Rectal smooth muscle tissue (tissue), 1 donor: Measurements from ENCODE around the gene PTTG1IP.

Experiments used
- H3K27ac ChIP-seq: one replicate; pipeline ENCODE4 v1.7.0; 2013; ENCODE audit warnings: low read depth, low read length, inconsistent platforms
- H3K27me3 ChIP-seq: one replicate; pipeline ENCODE4 v1.7.0; 2013; ENCODE audit warnings: low read length; ENCODE audit not compliant: control insufficient read depth, insufficient read depth
- H3K36me3 ChIP-seq: one replicate; pipeline ENCODE4 v1.7.0; 2013; ENCODE audit warnings: low read length; ENCODE audit not compliant: control insufficient read depth, insufficient read depth
- H3K4me1 ChIP-seq: one replicate; pipeline ENCODE4 v1.7.0; 2013; ENCODE audit warnings: low read length; ENCODE audit not compliant: control insufficient read depth, insufficient read depth
- H3K4me3 ChIP-seq: one replicate; pipeline ENCODE4 v1.7.0; 2013; ENCODE audit warnings: low read length
- H3K9ac ChIP-seq: one replicate; pipeline ENCODE4 v1.7.0; 2013; ENCODE audit warnings: low read length

PTTG1IP gene

DNA sequence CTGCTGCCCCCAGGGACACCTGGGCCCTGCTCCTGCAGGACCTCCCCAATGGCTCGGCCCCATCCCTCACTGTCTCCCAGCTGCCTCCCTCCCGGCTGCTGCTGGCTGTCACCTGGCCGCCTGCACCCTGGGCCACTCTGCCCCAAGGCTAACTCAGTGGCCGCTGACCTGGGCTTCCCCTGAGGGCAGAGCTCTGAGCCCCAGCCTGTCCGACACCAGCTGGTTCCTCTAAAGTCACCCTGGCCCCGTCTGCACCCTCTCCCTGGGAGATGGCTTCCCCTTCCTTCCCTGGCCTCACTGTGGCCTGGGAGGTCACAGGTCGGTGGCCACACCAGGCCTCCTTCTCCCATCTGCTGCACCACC, 32.2 kb upstream of the PTTG1IP start:
- Histone ChIP-seq H3K36me3 (peaks cover 7% of the 10 kb centered on the region), H3K27me3 (no peaks in the 10 kb centered on the region), H3K4me1 (peaks cover 12% of the 10 kb centered on the region), H3K9ac (no peak overlapping the region), H3K4me3 (no peak overlapping the region), H3K27ac (no peak overlapping the region)

DNA sequence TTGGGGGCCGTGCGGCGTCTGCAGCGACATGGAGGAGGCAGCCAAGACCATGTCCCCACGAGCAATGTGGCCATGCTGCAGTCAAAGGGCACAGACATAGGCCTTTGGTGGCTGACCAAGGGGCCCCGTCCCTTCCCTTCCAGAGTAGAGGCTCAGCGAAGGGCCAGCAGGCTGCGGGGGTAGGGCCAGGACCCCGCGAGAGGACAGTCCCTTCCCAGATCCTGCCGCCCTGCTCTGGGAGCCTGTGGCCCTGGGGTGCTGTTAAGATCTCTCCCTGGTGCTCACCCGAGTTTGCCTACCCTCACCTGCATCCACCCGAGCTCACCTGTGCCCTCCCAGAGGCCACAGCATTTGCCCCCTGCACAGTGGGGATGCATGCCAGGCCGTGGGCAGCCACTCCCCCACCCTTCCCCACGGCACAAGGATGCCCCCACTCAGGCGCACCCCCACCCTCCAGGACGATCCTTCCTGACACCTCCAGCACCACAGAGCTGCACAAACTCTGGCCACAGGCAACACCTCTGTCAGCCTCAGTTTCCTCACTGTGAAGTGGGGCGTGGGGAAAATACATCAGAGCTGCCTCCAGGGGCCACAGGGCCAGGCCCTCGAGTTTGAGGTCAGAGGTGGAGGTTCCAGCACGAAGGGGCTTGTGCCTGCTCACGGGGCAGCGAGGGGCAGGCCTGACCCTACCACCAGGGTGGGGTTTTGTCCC, 31.7 kb upstream of the PTTG1IP start:
- Histone ChIP-seq H3K9ac (no peak overlapping the region), H3K36me3 (peaks cover 7% of the 10 kb centered on the region), H3K27ac (no peak overlapping the region), H3K27me3 (no peaks in the 10 kb centered on the region), H3K4me3 (no peak overlapping the region), H3K4me1 (peaks cover 12% of the 10 kb centered on the region)

DNA sequence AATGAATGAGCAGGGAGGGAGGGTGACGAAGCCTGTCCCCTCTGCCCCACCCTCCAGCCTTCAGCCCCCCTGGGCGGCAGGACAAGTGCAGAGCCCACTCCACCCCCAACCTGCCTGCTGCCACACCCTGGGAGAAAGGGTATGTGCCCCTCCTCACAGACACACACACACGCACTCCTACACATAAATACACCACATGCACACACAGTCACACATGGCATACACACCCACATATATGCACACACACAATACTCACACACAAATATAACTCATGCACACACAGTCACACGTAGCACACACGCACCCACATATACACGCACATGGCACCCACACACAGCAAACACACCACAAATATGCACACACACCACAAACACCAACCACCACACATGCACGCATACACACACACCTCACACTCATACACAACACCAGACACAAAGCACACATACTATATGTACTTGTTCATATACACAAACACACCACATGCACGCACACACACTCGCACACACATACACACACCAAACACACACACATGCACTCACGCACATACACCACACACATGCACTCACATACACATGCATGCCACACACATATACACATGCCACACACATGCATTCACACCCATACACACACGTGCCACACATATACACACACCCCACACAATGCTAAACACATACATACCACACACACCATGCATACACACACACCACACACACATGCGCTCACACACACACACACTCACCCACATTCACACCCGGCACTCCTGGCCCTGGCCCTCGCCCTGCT, 30.8 kb upstream of the PTTG1IP start:
- Histone ChIP-seq H3K36me3 (peaks cover 7% of the 10 kb centered on the region), H3K9ac (no peak overlapping the region), H3K4me1 (peaks cover 10% of the 10 kb centered on the region), H3K4me3 (no peak overlapping the region), H3K27me3 (no peaks in the 10 kb centered on the region), H3K27ac (no peak overlapping the region)

DNA sequence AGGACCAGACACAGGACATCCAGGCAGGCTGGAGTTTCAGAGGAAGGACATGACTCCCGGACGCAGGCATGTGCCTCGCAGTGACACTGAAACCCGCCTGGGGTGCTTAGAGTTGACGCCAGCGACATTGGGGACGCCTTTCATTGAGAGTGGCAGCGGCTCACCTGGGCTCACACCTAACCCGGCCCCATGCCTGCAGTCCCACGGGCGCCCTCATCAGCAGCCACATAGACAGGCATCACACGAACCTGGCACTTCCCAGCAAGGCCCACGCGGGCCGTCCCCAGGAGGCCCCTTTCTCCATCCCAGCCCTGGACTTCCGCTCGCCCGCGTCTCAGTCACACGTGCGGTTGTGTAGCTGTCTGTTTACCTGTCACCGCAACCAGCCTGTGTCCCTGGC, 30.2 kb upstream of the PTTG1IP start:
- Histone ChIP-seq H3K4me1 (peaks cover 4% of the 10 kb centered on the region), H3K36me3 (peaks cover 7% of the 10 kb centered on the region), H3K27me3 (no peaks in the 10 kb centered on the region), H3K9ac (no peak overlapping the region), H3K4me3 (no peak overlapping the region), H3K27ac (no peak overlapping the region)

DNA sequence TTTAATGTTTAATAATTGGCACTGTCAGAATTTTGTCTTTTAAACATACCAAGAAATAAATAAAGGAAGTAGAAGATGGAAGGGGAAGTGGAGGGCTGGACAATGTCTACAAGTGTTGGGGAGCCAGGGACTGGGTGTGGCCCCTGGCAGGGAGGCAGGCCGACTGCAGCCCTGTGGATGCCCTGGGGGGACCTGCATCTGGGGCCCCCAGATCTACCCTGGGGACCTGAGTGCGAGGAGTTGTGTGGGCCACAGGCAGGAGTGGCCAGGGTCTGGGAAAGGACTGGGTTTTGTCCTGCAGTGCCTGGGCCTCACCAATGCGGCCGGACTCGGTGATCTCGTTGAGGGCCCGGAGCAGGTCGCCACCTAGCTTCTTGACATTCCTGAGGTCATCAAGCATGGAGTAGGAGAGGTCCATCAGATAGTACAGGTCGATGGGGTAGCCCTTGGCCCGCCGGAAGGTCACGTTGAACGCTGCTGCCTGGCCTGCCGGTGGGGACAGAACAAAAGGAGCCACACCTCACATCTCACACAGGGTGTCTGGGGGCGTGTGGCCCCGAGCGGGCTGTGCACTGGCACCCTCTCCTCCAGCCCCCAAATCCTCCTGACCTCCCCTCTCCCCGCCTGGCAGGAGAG, 29.7 kb upstream of the PTTG1IP start:
- H3K27ac ChIP-seq = no peak overlapping the region
- H3K27me3 ChIP-seq = no peaks in the 10 kb centered on the region
- H3K4me3 ChIP-seq = no peak overlapping the region

DNA sequence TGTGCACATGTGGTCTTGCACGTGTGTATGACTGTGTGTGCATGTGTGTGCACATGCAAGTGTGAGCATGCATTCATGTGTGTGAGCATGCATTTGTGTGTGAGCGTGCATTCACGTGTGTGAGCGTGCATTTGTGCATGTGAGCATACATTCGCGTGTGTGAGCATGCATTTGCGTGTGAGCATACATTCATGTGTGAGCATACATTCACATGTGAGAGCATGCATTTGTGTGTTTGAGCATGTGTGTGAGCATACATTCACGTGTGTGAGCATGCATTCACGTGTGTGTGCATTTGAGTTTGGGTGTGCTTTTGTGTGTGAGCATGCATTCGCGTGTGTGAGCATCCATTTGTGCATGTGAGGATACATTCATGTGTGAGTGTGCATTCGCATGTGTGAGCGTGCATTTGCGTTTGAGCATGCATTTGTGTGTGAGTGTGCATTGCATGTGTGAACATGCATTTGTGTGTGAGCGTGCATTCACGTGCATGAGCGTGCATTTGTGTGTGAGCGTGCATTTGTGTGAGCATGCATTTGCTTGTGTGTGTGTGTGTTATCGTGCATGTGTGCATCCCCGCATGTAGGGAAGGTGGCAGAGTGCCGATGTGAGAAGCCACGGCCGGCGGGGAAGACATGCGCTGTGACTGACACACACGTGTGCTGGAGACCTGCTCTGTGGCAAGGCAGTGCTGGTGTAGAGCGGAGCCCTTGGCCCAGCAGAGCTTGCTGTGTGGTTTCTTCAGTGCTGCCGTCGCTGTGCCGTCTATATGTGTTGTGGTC, 29.0 kb upstream of the PTTG1IP start:
- Histone ChIP-seq H3K4me3 (no peak overlapping the region), H3K9ac (no peak overlapping the region), H3K4me1 (no peaks in the 10 kb centered on the region), H3K36me3 (peaks cover 7% of the 10 kb centered on the region), H3K27me3 (no peaks in the 10 kb centered on the region), H3K27ac (no peak overlapping the region)

More for the DNA sequence above, 29.7 kb upstream of the PTTG1IP start:
- Histone ChIP-seq H3K36me3 (peaks cover 7% of the 10 kb centered on the region), H3K9ac (no peak overlapping the region), H3K4me1 (no peaks in the 10 kb centered on the region)

DNA sequence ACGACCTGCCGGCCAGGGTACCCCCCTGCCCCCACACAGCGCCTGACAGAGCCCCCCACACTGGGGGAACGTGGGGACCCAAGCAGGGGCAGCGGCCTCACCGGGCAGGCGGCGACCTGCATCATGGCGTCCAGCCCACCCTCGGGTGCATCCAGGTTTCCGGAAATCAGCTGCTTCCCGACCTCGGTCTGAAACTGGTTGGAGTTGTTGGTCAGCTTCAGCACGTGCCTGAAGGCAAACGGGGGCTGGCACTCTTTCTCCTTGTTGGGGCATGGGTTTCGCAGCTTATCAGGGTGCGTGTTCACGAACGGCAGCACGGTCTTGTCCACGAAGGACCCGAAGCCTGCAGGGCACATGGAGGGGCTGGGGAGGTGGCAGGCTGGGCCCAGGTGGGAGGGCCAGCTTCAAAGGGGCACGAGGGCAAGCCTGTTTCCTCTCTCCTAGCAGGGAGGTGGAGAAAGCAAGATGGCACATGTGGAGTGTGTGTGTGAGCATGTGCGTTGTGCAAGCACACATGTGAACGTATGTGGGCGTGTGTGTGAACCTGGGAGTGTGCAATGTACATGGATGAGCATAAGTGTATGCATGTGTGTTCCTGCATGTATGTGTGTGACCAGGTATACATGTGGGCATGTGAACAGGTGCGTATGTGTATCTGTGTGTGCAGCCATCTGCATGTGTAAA, 28.0 kb upstream of the PTTG1IP start:
- Histone ChIP-seq H3K36me3 (peaks cover 7% of the 10 kb centered on the region), H3K27me3 (no peaks in the 10 kb centered on the region), H3K4me3 (no peak overlapping the region), H3K4me1 (no peaks in the 10 kb centered on the region), H3K9ac (no peak overlapping the region), H3K27ac (no peak overlapping the region)

DNA sequence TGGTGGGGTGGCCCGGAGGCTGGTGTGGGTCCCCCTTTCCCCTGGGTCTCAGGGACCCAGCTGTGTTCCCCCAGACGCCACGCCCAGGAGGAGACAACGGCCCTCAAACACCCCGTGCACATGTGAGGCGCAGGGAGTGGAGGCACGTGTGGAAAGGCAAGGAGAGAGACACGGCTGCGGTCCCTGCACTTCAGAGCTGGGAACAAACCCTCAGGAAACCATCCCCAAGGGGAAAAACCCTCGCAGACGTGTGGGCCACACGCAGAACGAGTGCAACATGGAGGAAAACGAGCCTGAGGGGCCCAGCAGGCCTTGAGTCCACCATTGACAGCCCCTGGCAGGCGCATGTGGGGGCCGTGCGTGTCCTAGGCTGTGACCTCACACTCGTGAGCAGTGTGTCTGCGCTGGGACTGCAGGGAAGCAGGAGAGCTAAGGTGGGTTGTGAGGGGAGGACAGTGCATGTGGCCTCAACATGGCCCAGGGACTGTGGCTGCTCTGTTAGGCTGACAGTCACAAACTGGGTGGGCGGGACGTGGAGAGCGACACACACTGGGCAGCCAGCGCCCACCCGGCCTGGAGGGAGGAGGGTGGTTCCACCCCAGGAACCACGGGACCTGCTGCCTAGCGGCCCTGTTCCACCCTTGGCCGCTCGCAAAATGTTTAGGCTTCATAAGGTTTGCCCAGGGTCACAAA, 27.2 kb upstream of the PTTG1IP start:
- H3K36me3 ChIP-seq = peaks cover 7% of the 10 kb centered on the region
- no peaks in the 10 kb centered on the region for H3K27me3 ChIP-seq
- H3K9ac ChIP-seq = no peak overlapping the region
- no peak overlapping the region for H3K4me3 ChIP-seq
- H3K27ac ChIP-seq = no peak overlapping the region
- no peaks in the 10 kb centered on the region for H3K4me1 ChIP-seq

DNA sequence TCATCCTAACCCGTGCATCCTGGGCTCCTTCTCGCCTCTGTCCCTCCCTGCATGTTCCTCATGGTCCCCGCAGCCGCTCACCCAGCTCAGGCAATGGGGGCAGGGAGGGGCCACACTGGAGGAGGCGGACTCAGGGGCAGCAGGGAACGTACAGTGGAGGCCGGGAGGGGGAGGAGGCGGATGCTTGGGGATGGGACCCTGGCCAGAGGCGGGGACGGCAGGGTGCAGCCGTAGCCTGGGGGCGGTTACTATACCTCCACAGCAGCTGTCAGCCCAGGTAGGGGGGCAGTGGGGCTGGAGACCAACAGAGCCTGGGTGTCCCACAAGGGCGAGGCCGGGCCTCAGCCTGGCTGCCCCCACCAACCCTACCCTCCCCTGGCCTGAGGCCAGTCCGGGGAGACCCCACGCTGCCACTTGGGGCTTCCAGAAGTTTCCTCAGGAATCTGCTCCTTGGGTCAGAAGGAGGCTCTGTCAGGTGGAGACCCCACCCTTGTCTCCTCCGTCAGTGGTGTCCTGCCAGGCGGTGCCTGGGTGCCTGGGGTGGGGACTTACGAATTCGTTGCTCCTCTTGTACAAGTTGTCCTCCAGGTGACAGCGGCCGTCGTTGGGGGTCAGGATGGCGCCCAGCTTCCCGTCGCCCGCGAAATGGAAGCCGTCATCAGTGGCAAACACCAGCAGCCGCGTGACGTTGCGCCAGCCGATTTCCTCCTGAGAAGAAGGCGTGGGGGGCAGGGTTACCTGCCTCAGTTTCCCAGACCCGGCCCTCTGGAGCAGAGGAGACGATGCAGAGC, 26.5 kb upstream of the PTTG1IP start:
- Histone ChIP-seq H3K4me3 (no peak overlapping the region), H3K27me3 (no peaks in the 10 kb centered on the region), H3K27ac (no peak overlapping the region), H3K4me1 (no peaks in the 10 kb centered on the region), H3K36me3 (peaks cover 7% of the 10 kb centered on the region), H3K9ac (no peak overlapping the region)

DNA sequence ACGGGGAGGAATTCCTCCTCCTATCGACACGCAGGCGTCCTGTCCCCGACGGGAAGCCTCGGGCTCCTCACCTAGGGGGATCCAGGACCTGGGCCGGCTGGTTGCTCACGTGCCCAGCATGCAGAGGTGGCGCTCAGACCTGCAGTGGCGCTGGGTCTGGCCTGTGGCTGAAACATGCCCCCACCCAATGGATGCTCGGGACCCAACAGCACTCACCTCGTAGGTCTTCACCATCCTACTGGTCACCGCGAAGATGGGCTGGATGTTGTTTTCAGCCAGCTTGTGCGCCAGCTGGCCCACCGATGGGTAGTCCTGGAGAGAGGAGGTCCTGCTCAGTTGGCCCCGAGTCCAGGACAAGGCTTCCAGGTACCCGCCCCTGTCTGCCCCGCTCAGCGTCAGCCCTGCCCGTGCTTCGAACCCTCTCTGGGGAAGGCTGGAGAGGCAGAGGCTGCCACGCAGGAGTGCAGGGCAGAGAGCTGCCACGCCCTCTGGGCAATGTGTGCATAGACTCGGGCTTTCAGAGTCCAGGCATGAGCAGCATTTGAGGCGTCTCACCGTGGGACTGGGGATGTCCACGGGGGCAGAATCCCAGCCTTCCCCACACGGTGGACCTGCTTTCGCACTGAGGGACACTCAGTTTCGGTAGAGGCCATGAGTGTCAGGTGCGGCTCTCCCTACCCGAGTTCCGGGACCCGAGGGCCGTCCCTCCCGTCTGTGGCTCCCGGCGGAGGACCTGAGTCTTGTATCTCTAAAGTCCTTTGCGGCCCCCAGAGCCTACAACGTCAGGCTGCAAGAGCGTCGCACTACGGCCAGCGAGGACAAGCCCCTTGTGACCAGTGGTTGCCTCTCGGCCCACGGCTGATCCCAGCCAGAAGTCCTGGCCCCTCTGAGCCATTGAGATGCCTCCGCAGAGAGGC, 25.6 kb upstream of the PTTG1IP start:
- H3K9ac ChIP-seq = no peak overlapping the region
- no peaks in the 10 kb centered on the region for H3K4me1 ChIP-seq
- no peak overlapping the region for H3K27ac ChIP-seq
- no peaks in the 10 kb centered on the region for H3K27me3 ChIP-seq
- H3K36me3 ChIP-seq = peaks cover 7% of the 10 kb centered on the region
- no peak overlapping the region for H3K4me3 ChIP-seq
